GM12865 (cell line): ENCODE results near the gene PKM.

Experiments used
- DNase-seq: peaks from one replicate; pipeline ENCODE4 v3.0.0; 2010; ENCODE audit warnings: low read depth
- H3K4me3 ChIP-seq: 2 replicates; pipeline ENCODE4 v1.5.1; 2011; ENCODE audit warnings: mild to moderate bottlenecking, low read depth, low read length, control low read depth
- CTCF ChIP-seq: IDR thresholded peaks from 2 replicates; pipeline ENCODE4 v1.5.1; 2011; ENCODE audit warnings: low read length, control low read depth, low read depth, inconsistent platforms; ENCODE audit not compliant: insufficient read depth; ENCODE audit errors: missing control alignments

The PKM gene

DNA sequence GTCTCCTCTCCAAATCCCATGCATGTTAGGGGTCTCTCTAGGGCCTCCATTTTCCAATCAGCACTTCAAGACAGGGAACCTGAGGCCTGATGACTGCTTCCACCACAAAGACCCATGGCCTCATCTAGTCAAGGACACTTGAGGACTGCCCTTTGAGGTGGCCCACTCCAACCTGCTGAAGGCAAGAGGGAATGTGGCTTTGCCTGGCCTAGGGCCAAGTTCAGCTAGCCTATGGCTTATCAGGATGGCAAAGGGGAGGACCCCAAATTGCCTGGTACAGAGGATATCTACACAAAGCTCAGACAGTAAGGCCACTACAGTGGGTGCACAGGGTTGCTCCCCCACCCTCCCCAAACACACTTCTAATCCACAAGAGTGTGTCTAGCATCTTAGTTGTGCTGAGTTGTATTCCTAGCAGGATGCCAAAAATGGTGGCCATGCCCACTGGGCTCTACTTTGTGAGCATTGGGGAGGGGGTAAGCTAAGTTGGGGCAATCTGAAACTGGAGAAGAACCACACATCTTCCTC, 23.4 kb downstream of the PKM start:
- no peak overlapping the region for H3K4me3 ChIP-seq
- TF ChIP-seq CTCF: no peak
- DNase-seq: no peak

DNA sequence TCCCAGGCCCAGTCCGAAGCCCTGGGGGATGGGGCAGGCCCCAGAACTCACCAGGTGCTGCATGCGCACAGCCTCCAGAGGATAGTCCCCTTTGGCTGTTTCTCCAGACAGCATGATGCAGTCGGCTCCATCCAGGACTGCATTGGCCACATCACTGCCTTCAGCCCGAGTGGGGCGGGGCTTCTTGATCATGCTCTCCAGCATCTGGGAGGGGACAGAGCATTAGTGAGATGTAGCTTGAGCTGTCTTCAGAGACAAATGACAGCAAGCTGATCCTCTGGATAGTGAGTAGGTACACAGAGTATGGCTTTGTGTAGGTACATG, 24.4 kb downstream of the PKM start:
- no peak for DNase-seq

GRCh38 chr15:72205896-72206676, 24.9 kb downstream of the PKM start:
- no peak overlapping the region for H3K4me3 ChIP-seq
- TF ChIP-seq CTCF: no peak
- no peak for DNase-seq

More for the DNA sequence above, 24.4 kb downstream of the PKM start:
- no peak for TF ChIP-seq CTCF
- no peak overlapping the region for H3K4me3 ChIP-seq

DNA sequence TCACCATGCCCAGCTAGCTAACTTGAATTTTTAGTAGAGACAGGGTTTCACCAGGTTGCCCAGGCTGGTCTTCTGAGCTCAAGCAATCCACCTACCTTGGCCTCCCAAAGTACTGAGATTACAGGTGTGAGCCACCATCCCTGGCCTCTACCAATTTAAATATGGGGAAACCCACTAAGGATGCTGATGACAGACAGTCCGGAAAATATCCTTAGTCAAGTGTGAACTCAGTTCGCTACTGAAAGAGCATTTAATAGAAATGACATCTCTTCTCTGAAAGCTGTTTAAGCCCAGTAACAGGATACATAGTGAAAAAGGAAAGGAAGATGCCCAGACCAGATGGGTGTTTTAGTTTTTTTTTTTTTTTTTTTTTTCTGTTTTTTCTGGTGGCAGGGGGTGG, 25.7 kb downstream of the PKM start:
- no peak overlapping the region for H3K4me3 ChIP-seq
- no peak for DNase-seq
- TF ChIP-seq CTCF: no peak

GRCh38 chr15:72203507-72203837, 27.5 kb downstream of the PKM start:
- no peak for DNase-seq
- no peak for TF ChIP-seq CTCF
- H3K4me3 ChIP-seq: no peak overlapping the region

- no peak for DNase-seq
- H3K4me3 ChIP-seq: no peak overlapping the region
- TF ChIP-seq CTCF: no peak
Observed at GRCh38 chr15:72202801-72203506, 28.0 kb downstream of the PKM start.
